Fibroblast of gingiva (primary cell): ENCODE measurements around the gene CENPE.

Experiments
- DNase-seq: peaks from one replicate; pipeline ENCODE4 v3.0.0-alpha.2; 2011; ENCODE audit warnings: low read depth

The CENPE gene

GRCh38 chr4:103075435-103075893 lies 122.7 kb downstream of the CENPE start:
- DNase-seq: peak; percentile 48

DNA sequence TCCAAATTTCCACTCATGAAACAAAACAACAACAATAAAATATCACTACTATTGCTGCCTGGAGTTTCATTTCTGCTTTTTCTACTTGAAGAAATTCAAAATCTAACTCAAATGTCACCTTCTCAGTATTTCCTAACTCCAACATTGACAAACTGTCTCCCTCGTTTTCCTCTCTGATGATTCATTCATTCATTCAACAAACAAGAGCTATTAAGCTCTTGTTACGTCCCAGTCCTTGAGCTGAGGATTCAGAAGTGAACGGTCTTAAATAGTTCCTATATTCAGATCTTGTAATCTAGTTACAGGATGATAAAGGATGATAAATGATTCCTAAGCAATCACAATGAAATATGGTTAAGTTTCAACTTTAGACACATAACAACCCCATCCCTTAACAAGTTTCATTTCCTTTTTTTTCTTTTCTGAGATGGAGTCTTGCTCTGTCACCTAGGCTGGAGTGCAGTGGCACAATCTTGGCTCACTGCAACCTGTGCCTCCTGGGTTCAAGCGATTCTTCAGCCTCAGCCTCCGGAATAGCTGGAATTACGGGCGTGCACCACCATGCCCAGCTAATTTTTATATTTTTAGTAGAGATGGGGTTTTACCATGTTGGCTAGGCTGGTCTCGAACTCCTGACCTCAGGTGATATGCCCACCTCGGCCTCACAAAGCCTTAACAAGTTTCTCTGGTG lies 123.3 kb downstream of the CENPE start:
- peak; percentile 14 for DNase-seq

GRCh38 chr4:103073792-103074438 lies 124.2 kb downstream of the CENPE start:
- DNase-seq: no peak

GRCh38 chr4:103067841-103068547 lies 130.1 kb downstream of the CENPE start:
- DNase-seq: no peak

DNA sequence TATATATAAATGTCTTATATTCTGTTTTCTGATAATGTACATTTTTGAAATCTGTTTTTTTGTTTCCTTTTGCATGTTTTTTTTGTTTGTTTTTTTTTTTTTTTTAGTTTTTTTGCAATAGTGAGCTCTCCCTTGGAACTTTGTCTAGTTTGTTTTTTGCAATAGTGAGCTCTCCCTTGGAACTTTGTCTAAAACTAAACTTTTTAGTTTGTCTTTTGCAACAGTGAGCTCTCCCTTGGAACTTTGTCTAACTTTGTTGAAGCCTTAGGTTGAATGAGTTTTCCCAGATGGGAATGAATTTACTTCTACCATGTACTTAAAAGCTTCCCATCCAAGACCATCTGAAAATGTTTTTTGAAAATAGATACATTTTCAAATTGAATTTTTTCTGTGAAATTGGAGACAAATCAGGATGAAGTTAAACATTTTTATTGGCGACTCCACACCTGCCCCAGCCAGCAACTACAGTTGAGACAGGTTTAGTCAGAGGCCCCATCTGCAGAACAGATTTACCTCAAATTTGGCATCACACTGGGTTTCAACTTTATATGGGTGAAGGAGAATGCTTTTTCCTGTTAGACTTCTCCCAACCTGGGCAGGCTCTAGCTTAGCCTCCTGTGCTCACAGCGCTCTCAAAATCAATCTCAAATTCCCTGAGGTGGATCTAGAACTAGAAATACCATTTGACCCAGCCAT lies 137.5 kb downstream of the CENPE start:
- no peak for DNase-seq
